HFFc6 (cell line): Measurements from ENCODE around the gene CLDN8. TPM values are rescaled to one million over a fixed set of nuclear protein-coding genes. Genes with fewer than 3 reads are reported as not detected.

ENCODE experiments used
- DNase-seq: peaks from one replicate; pipeline ENCODE4 v3.0.0-alpha.2; 2018
- H3K27ac Mint-ChIP-seq: 2 replicates; pipeline ENCODE4 v1.8.0; 2020; ENCODE audit warnings: mild to moderate bottlenecking, mixed read lengths
- H3K27me3 Mint-ChIP-seq: 2 replicates; pipeline ENCODE4 v1.8.0; 2021; ENCODE audit warnings: mild to moderate bottlenecking, moderate library complexity, mixed read lengths; ENCODE audit not compliant: insufficient read depth
- H3K36me3 Mint-ChIP-seq: 2 replicates; pipeline ENCODE4 v1.8.0; 2021; ENCODE audit warnings: low read depth, mixed read lengths
- H3K4me1 Mint-ChIP-seq: 2 replicates; pipeline ENCODE4 v1.8.0; 2020; ENCODE audit warnings: low read depth, mixed read lengths
- H3K4me3 Mint-ChIP-seq: 2 replicates; pipeline ENCODE4 v1.8.0; 2020; ENCODE audit warnings: mild to moderate bottlenecking, moderate library complexity, mixed read lengths
- H3K9me3 Mint-ChIP-seq: 2 replicates; pipeline ENCODE4 v1.8.0; 2020; ENCODE audit warnings: mild to moderate bottlenecking, mixed read lengths
- CTCF ChIP-seq: fragments of 200-600 bp; sonication (generic); IDR thresholded peaks from 2 replicates; pipeline ENCODE4 v1.5.0; 2021; ENCODE audit warnings: antibody characterized with exemption, mild to moderate bottlenecking
- total RNA-seq, 6 experiments: library from RNA; stranded (reverse); fragmentation: NEBNext Ultra II Directional; extraction: Animal tissue kit (Norgen Biotek cat#: 25700); gene quantifications; 2 replicates in 1 of 6; 3 replicates in 5 of 6; pipeline ENCODE4 v1.2.3, GENCODE V29; 2021

Gene CLDN8
- total RNA-seq, 6 experiments from 2014 or later: not detected

GRCh38 chr21:30249936-30250335 lies 34.0 kb upstream of the CLDN8 start:
- TF ChIP-seq CTCF: no peak
- H3K9me3 Mint-ChIP-seq: peaks cover 42% of the 10 kb centered on the region
- H3K27ac Mint-ChIP-seq: no peak overlapping the region
- H3K4me3 Mint-ChIP-seq: no peak overlapping the region
- no peak for DNase-seq
- no peaks in the 10 kb centered on the region for H3K36me3 Mint-ChIP-seq
- no peaks in the 10 kb centered on the region for H3K4me1 Mint-ChIP-seq
- H3K27me3 Mint-ChIP-seq: no peaks in the 10 kb centered on the region

- Mint-ChIP-seq H3K9me3 (peaks cover 52% of the 10 kb centered on the region), H3K4me3 (no peak overlapping the region), H3K36me3 (no peaks in the 10 kb centered on the region), H3K27ac (no peak overlapping the region), H3K27me3 (no peaks in the 10 kb centered on the region), H3K4me1 (no peaks in the 10 kb centered on the region)
- no peak for TF ChIP-seq CTCF
- DNase-seq: no peak
Observed at GRCh38 chr21:30248844-30249243, 32.9 kb upstream of the CLDN8 start.

- DNase-seq: no peak
- no peaks in the 10 kb centered on the region for H3K4me1 Mint-ChIP-seq
Observed at GRCh38 chr21:30245061-30245460, 29.2 kb upstream of the CLDN8 start.

GRCh38 chr21:30243691-30244090 lies 27.8 kb upstream of the CLDN8 start:
- DNase-seq: no peak
- no peak for TF ChIP-seq CTCF
- H3K4me3 Mint-ChIP-seq: no peak overlapping the region
- no peaks in the 10 kb centered on the region; the same call in 1 of the 2 replicates for H3K36me3 Mint-ChIP-seq
- H3K4me1 Mint-ChIP-seq: no peaks in the 10 kb centered on the region
- no peaks in the 10 kb centered on the region for H3K27me3 Mint-ChIP-seq
- H3K27ac Mint-ChIP-seq: no peak overlapping the region
- peaks cover 45% of the 10 kb centered on the region for H3K9me3 Mint-ChIP-seq

More at GRCh38 chr21:30245061-30245460, 29.2 kb upstream of the CLDN8 start:
- Mint-ChIP-seq H3K9me3 (peaks cover 49% of the 10 kb centered on the region), H3K4me3 (no peak overlapping the region), H3K27me3 (no peaks in the 10 kb centered on the region), H3K27ac (no peak overlapping the region), H3K36me3 (no peaks in the 10 kb centered on the region; the same call in 1 of the 2 replicates)
- TF ChIP-seq CTCF: no peak

GRCh38 chr21:30240661-30241060 lies 24.8 kb upstream of the CLDN8 start:
- H3K4me3 Mint-ChIP-seq: no peak overlapping the region
- H3K9me3 Mint-ChIP-seq: peaks cover 55% of the 10 kb centered on the region
- no peak overlapping the region for H3K27ac Mint-ChIP-seq
- DNase-seq: no peak
- H3K27me3 Mint-ChIP-seq: no peaks in the 10 kb centered on the region
- no peak for TF ChIP-seq CTCF
- no peaks in the 10 kb centered on the region for H3K4me1 Mint-ChIP-seq
- no peaks in the 10 kb centered on the region; the same call in 1 of the 2 replicates for H3K36me3 Mint-ChIP-seq

- Mint-ChIP-seq H3K4me3 (no peak overlapping the region), H3K27me3 (no peaks in the 10 kb centered on the region), H3K36me3 (no peaks in the 10 kb centered on the region; the same call in 1 of the 2 replicates), H3K9me3 (peaks cover 52% of the 10 kb centered on the region), H3K27ac (no peak overlapping the region), H3K4me1 (no peaks in the 10 kb centered on the region)
- DNase-seq: no peak
- TF ChIP-seq CTCF: no peak
Observed at GRCh38 chr21:30238168-30238567, 22.3 kb upstream of the CLDN8 start.
